Activated CD4-positive, alpha-beta T cell treated with anti-CD3 and anti-CD28 coated beads, Interleukin-2, Interleukin-4, amounts not matched to agents 100 ng/mL and 50 ng/mL, durations not matched to agents 16 hours and 8 hours (primary cell): Measurements from ENCODE around the gene NHLRC1.

Experiments used
- DNase-seq: peaks from one replicate; pipeline ENCODE4 v3.0.0-alpha.2; 2020; ENCODE audit warnings: low spot score

NHLRC1 gene

DNA sequence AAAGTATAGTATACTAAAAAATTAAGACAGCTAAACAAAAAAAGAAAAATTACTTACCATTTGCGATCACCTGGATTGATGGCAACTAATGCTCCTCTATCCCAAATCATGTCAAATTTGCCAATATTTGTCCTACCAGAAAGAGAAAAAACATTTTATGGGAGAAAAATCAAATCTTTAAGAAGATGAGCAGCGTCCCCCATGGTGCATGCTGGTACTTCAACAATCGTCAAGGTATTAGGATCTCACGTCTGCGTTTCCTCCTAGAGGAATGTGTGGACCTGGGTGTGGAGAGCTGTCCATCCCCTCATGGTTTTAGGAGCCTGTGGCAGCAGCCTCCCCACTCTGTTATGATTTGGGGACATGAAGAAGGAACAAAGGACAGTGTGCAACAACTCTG, 16.4 kb upstream of the NHLRC1 start:
- no peak for DNase-seq

- DNase-seq: no peak
These were observed 13.8 kb upstream of the NHLRC1 start for GRCh38 chr6:18136260-18136659.

GRCh38 chr6:18135171-18135570, 12.7 kb upstream of the NHLRC1 start:
- DNase-seq: no peak

GRCh38 chr6:18132346-18132745, 9.9 kb upstream of the NHLRC1 start:
- no peak for DNase-seq

DNA sequence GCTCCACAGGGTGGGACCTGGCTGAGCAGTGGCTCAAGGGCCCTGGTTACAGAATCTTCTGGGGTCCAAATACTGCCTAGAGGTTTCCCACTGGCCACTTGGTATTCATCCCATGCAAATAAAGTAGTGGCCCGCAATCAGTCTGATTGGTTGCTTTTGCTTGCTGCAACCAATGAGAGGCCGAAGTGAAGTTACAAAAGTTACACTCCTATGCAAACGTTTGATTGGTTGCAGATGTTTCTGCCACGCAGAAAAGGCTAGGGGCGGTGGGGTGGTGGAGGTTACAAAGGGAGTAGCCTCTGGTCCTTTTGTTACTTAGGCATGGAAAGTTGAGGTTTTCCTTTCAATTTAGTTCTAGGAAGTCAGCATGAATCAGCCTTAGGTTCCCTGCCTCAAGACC, 3.6 kb upstream of the NHLRC1 start:
- no peak for DNase-seq

DNA sequence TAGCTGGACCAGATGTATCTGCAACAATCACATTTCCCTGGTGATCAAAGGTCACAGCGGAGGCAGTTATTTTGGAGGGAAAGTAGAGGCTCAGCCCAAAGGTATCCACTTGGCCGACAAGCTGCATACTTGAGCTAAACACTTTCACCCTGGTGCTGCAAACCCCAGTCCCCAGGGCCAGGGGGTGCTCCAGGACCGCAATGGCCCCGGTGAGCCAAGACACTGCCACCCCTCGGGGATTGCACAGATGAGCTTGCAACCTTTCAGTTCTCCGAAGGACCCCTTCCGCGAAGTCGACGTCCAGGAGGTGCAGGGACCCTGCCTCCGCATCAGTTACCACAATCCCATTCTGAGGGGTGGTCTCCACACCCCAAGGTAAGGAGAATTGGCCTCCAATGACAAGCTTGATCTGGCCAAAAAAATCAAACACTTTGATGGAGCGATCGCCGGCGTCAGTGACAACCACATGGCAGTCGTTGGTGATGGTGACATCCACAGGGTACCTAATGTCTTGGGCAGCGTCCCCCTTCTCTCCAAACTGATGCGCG, 823 bp downstream of the NHLRC1 start:
- no peak for DNase-seq

- no peak for DNase-seq
These were observed 3.2 kb downstream of the NHLRC1 start for GRCh38 chr6:18119236-18119635.

- no peak for DNase-seq
These were observed 4.1 kb downstream of the NHLRC1 start for GRCh38 chr6:18118330-18118729.

GRCh38 chr6:18117136-18117535, 5.3 kb downstream of the NHLRC1 start:
- no peak for DNase-seq

DNA sequence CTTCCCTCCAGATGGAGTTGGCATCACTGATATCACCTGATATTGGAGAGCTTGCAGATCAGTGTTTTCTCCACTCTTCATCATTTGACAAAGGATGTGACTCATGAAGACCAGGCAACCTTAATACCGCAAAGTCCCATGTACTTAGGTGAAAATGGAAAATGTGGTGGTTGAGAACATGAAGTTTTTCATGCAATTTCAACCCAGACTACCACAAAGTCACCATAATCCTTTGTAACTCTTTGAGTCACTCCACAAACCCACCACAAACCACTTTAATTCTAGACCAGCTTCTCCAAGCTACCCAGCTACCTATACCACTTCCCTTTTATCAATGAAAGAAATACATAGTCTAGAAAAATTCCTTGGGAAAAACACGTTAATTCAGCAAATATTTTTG, 7.1 kb downstream of the NHLRC1 start:
- DNase-seq: peak; percentile 74

GRCh38 chr6:18110162-18110561, 12.3 kb downstream of the NHLRC1 start:
- DNase-seq: no peak

DNA sequence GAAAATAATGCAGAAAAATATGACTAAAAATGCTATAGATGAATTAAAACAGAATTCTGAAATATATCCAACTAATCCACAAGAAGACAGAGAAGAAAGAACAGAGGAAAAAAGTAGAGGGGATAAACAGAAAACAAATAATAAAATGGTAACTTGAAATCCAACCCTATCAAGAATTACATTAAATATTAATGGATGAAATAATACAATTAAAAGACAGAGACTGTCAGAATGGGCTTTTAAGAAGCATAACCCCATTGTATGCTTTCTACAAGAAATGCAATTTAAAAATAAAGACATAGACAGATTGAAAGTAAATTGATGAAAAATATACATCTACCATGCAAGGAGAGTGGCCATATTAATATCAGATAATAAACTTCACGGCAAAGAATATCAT, 15.4 kb downstream of the NHLRC1 start:
- no peak for DNase-seq

- DNase-seq: no peak
These were observed 19.5 kb downstream of the NHLRC1 start for GRCh38 chr6:18102783-18103509.

DNA sequence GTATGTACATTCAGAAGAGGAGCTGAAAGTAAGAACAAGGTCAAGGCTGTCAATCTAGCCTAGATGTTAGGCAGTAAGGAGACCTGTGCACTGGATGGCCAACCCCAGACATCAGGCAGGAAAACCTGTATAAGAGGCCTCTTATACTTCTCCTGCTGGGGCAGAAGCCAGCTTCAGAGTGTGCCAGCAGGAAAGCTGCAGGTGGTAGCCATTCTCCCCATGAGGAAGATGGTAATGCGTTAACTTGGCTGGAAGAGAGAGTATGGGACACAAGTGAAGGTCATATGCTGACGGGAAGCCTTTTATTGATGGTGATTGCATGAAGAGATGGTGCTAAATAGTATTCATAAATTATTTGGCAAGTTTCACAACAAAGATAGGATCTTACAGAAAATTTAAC, 20.6 kb downstream of the NHLRC1 start:
- no peak for DNase-seq

GRCh38 chr6:18101271-18101670, 21.2 kb downstream of the NHLRC1 start:
- no peak for DNase-seq

GRCh38 chr6:18100296-18100695, 22.2 kb downstream of the NHLRC1 start:
- no peak for DNase-seq

DNA sequence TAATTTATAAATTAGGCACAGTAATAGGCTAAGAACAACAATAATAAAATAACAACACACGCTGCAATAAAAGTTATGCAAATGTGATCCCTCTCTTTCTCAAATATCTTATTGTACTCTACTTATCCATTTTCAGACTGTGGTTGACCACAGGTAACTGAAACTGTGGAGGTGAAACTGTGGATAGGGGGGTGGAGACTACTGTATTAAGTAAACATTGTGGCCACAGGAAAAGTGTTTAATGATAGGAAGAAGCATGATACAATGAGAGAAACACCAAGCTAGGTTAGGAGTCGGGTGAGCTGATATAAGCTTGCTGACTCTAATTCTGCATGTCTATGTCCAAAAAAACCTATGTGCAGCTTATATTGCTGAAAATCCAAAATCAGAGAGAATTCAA, 23.0 kb downstream of the NHLRC1 start:
- DNase-seq: no peak

DNA sequence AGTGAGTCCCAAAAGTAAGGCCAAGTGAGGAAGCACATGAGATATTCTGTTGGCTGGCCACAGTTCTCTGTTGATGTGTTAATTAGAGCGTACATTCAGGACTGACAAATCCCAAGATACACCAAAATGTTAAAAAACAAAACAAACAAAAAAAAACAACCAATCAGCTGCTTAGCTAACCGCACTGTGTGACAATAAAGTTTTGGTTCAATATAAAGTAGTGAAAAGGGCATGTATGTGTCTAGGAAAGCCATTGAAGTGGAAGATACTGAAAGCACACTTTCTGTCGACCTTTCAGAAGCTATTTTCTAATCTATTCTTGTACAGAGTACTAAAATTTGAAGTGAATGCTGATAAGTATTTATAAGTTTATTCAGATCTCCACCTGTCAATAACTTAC, 26.1 kb downstream of the NHLRC1 start:
- DNase-seq: no peak

DNA sequence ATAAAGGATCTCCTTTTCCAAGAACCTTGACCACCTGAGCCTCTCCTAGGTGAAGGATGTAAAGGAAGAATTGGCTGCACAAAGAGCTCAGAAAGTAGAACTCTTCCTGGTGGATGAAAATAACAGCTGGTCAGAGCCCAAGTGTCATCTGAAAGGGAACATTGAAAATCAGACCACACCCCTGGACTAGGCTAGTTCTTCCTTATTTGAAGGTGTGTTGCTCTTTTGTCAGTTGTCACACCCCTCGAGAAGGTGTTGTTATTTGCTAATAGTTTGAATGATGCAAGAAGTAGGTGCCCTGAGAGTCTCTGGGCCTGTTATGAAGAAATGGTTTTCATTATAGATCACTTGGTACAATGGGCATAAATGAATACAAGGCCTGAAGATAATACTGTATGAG, 31.1 kb downstream of the NHLRC1 start:
- no peak for DNase-seq

- no peak for DNase-seq
These were observed 32.1 kb downstream of the NHLRC1 start for GRCh38 chr6:18090349-18090786.

GRCh38 chr6:18088419-18089296, 33.8 kb downstream of the NHLRC1 start:
- DNase-seq: no peak

GRCh38 chr6:18087396-18088165, 34.9 kb downstream of the NHLRC1 start:
- no peak for DNase-seq
